ENCODE results near the gene RIMKLA.

RIMKLA gene

GRCh38 chr1:42461196-42461595 is 80.6 kb downstream of the RIMKLA start:
- no peak for DNase-seq (ENCODE audit: low read depth)
- TF ChIP-seq CTCF (conservative IDR thresholded peaks at IDR 0.05; ENCODE audit: low read depth, low read length): no peak
- no peak overlapping the region for H3K4me3 ChIP-seq (ENCODE audit: low read length)

GRCh38 chr1:42462828-42463763 is 82.5 kb downstream of the RIMKLA start, which contains the start of gene CCDC30:
TSS of gene CCDC30 (plus strand) at chr1:42463286. CDS start at chr1:42480552, 17,266 bp downstream.
- DNase-seq (ENCODE audit: low read depth): peak; percentile 93
- TF ChIP-seq CTCF (conservative IDR thresholded peaks at IDR 0.05; ENCODE audit: low read depth, low read length): no peak
- H3K4me3 ChIP-seq (ENCODE audit: low read length): peak within 1 kb of the TSS; percentile 83

- DNase-seq (ENCODE audit: low read depth): no peak
- TF ChIP-seq CTCF (conservative IDR thresholded peaks at IDR 0.05; ENCODE audit: low read depth, low read length): no peak
- H3K4me3 ChIP-seq (ENCODE audit: low read length): peak overlapping the region; percentile 83
These were observed 83.3 kb downstream of the RIMKLA start for GRCh38 chr1:42463921-42464320.

GRCh38 chr1:42466030-42466429 is 85.4 kb downstream of the RIMKLA start:
- TF ChIP-seq CTCF (conservative IDR thresholded peaks at IDR 0.05; ENCODE audit: low read depth, low read length): no peak
- no peak for DNase-seq (ENCODE audit: low read depth)
- no peak overlapping the region for H3K4me3 ChIP-seq (ENCODE audit: low read length)

- no peak for TF ChIP-seq CTCF (conservative IDR thresholded peaks at IDR 0.05; ENCODE audit: low read depth, low read length)
- DNase-seq (ENCODE audit: low read depth): no peak
- no peak overlapping the region for H3K4me3 ChIP-seq (ENCODE audit: low read length)
These were observed 89.1 kb downstream of the RIMKLA start for GRCh38 chr1:42469727-42470126.

Measured in retinal pigment epithelial cell (primary cell).